CD4-positive, alpha-beta T cell treated with Interleukin-6 at 100 ng/mL for 8 hours (primary cell): ENCODE measurements around the gene FAM156A.
"Not testable (repeated sequence)": the region's sequence is repeated elsewhere in the genome, so short reads cannot be mapped to it uniquely, and the experiment has no call there.

Experiments
- DNase-seq: peaks from one replicate; pipeline ENCODE4 v3.0.0-alpha.2; 2020; ENCODE audit warnings: mixed read lengths, low spot score

FAM156A gene

GRCh38 chrX:52905531-52905930, 52.8 kb downstream of the FAM156A start:
- not testable (repeated sequence) for DNase-seq
